ENCODE measurements around the gene ZNF217.
"Not testable (repeated sequence)": the region's sequence is repeated elsewhere in the genome, so short reads cannot be mapped to it uniquely, and the experiment has no call there.

ZNF217 gene

DNA sequence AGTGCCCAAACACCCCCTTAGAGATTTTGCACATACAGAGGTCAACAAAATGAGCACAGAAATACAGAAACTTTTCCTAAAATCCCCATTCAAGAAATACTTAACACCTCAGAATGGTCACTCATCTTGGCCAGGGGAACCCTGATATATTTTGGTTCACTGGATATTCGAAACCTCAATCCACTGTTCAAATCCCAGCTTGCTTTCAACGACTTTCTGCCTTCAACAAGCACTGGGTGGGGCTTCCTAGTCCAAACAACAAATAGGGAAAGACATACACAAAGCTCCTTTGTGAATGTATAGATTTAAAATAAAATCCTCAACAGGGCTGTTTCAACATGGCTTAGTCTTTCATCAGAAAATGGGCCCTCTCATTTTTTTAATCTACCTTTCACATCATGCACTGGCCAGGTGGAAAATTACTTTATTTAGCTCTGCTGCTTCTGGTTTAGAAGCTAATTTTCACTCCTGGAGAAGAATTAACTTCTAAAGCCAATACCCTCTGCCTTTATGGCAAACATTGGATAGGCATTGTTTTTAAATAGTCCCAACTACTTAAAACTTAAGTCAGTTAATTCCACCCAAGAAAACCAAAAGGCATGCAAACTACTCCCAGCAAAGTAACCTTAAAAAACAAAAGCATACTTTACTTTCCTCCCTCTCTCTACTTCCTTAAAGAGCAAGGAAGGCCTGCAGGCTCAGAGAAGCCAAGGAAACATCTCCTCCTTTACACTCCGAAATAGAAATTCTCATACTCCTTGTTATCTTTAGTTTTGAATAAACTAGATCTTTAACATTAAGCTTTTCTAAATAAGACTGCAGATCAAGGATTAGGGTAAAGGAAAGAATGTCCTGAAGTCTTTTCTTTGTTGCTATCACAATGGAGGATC, 9.7 kb downstream of the ZNF217 start:
- not testable (repeated sequence) for DNase-seq (ENCODE audit: low read depth, low spot score)

- no peak for DNase-seq (ENCODE audit: low read depth, low spot score)
Observed at GRCh38 chr20:53582574-53583351, 10.9 kb downstream of the ZNF217 start.

- no peak for DNase-seq (ENCODE audit: low read depth, low spot score)
Observed at GRCh38 chr20:53582251-53582570, 11.4 kb downstream of the ZNF217 start.

DNA sequence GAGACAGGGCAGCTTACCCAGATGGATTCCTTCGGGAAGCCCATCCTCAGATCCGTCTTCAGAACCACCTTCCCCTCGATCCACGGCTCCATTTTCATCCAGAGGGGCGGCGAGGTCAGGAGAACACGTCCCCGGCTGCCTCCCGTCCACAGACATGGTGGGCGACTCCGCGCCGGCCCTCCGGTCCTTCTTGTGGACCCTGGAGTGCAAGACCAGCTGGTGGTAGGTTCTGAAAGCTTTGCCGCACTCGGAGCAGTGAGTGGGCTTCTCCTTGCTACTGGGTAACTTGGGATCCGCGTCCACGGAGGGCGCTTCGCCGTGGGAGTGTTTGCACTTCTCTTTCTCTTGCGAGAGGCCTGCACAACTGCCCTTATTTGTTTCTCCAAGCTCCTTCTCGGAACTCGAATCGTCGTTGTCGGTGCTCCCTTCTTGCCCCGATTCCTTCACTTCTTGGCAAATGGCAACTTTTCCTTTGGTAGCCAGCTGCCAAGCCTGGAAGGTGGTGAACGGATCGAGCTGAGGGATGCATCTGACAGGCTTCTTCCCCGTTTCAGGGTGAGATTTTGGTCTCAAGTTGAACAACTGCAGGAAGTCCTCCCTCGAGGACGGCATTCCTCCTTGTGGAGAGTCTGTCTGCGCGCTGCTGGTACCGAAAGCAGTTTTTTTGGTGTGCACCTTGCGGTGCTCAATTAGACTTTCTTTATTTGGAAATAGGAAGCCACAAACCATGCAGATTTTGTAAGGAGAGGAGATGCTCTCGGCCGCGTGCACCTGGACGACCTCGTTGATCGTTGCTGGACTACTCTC, 12.0 kb downstream of the ZNF217 start:
- DNase-seq (ENCODE audit: low read depth, low spot score): no peak

- no peak for DNase-seq (ENCODE audit: low read depth, low spot score)
Observed at GRCh38 chr20:53580376-53581111, 13.1 kb downstream of the ZNF217 start.

GRCh38 chr20:53579581-53580375, 13.9 kb downstream of the ZNF217 start:
- DNase-seq (ENCODE audit: low read depth, low spot score): no peak

GRCh38 chr20:53579266-53579580, 14.4 kb downstream of the ZNF217 start:
- no peak for DNase-seq (ENCODE audit: low read depth, low spot score)

- DNase-seq (ENCODE audit: low read depth, low spot score): peak; percentile 39
Observed at GRCh38 chr20:53578492-53579222, 15.0 kb downstream of the ZNF217 start.

DNA sequence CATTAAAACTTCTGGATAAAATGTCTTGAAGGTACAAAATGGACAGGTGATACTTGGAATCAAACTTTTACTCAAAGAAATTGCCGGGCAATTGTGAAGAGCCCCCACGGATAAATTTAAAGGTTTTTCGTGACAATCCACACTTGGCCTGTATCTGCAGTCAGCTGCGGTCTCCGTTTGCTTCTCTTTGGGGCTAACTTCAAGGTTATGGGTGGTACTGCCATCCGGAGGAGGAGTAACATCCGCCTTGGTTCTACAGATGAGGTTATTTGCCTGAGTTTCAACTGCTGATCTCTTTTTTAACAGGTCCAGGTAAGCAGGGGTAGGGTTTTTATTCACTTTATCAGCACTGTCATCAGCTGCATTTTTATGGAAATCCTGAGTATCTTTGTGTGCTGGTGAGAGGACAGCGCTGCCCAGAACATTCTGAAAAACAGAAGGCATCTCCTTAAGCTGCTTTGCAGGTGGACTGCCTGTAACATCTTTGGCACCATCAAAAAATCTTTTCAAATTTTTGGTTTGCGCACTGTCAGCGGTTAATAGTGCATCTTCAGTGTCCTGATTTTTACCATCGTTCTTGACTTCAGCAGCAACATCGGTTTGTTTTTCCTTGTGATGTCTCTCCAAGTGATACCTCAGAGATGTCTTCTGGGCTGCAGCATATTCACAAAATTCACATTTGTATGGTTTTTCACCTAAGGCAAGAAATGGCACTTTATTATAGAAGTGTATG, 16.9 kb downstream of the ZNF217 start:
- no peak for DNase-seq (ENCODE audit: low read depth, low spot score)

DNA sequence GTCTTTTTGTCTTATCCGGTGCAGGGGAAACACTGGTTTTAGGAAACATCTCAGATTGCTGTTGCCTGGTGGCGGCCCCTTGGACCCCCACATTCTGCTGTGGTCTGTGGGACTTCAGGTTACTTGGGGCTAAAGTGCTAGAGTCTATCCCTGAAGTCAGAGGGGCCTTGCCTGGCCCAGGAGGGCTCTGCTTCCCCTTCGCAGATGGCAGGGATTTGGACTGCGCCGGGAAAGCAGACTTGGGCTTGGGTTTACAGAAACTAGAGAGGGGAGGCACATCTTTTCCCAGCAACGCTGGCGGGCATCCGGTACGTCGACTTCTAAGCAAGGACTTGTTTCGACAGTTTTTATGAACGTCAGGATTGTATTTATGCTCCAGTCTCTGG, 17.5 kb downstream of the ZNF217 start:
- DNase-seq (ENCODE audit: low read depth, low spot score): no peak

DNA sequence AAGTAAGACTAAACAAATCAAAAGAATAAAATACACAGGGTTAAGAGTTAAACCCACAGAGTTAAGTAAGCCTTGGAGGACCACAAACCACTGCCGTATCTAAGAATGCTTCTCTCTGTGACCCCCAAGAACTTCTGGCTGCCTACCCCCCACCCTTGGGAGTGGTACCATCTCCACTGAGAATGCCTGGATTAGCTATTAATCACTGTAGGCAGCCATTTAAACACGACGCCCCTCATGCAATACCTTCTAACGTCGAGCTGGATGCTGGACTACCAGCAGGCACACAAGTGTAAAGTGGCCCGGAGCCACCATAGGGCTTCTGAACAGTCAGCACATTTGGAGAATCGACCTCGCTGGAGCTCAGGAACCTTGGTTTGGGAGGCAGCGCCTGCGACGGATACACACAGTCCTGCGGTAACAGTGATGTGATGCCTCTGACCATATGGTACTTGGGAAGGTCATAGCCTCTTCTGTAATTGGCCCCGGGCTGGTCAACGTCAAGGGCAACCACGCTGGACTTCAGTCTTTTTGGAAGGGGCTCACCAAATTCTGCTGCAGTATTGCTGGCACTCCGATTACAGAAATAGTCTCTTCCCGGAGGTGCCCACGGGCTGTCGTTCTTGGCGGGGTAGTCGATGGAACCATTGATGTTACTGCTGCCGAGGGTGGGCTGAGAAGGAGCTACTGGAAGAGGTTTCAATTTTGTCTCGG, 18.0 kb downstream of the ZNF217 start:
- no peak for DNase-seq (ENCODE audit: low read depth, low spot score)

- no peak for DNase-seq (ENCODE audit: low read depth, low spot score)
Observed at GRCh38 chr20:53574819-53575218, 18.8 kb downstream of the ZNF217 start.

GRCh38 chr20:53574259-53574789, 19.3 kb downstream of the ZNF217 start:
- DNase-seq (ENCODE audit: low read depth, low spot score): no peak

- no peak for DNase-seq (ENCODE audit: low read depth, low spot score)
Observed at GRCh38 chr20:53571555-53572286, 21.9 kb downstream of the ZNF217 start.

DNA sequence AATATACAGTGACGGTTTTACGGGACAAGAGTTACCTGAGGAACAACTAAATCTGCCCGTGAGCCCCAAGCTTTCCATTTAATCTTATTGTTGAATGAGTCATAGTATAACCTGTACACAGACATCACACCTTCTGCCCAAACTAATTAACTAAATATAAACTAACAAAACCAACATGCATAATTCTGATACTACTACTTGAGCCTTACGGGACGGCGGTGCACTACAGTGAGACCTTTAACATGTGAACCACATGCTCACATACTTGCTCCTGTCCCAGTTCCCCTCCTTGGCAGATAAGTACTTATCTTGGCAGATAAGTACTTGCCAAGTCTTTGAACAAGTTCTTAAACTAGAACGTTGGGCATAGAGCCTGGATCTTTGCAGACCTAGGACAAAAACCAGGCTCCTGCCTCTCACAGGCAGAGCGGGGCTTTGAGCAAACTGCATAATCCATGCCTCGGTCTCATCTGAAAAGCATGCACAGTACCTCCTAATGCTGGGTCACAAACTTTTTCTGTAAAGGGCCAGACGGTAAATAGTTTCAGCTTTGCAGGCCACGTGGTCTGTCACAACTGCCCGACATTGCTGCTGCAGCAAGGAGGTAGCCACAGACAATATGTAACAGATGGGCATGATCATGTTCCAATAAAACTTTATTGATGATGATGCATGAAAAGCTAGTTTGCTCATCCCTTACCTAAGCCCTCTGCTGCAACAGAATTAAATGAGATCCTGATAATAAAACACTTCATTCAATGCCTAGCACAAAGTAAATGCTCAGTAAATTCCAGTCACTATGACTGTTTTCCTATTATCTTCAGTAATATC, 23.0 kb downstream of the ZNF217 start:
- no peak for DNase-seq (ENCODE audit: low read depth, low spot score)

- DNase-seq (ENCODE audit: low read depth, low spot score): no peak
Observed at GRCh38 chr20:53569606-53570307, 23.9 kb downstream of the ZNF217 start.

All from activated naive CD8-positive, alpha-beta T cell treated with anti-CD3 and anti-CD28 coated beads, Interleukin-2, amount 50 U/mL, for 16 hours (primary cell).